CD4-positive, alpha-beta T cell (primary cell): ENCODE measurements around the gene ABCC12. TPM values are rescaled to one million over a fixed set of nuclear protein-coding genes. Genes with fewer than 3 reads are reported as not detected.

Source experiments
- ATAC-seq: fragments of 200-7000 bp; cut with Tn5 transposase; one replicate; pipeline ENCODE4 v1.10.0; 2022; ENCODE audit warnings: mild to moderate bottlenecking; ENCODE audit not compliant: poor library complexity
- CTCF ChIA-PET: fragments of 350-600 bp; sonication (Branson Sonifier 250); formaldehyde crosslinking; loops from one replicate; lab custom pipeline; 2021; ENCODE audit warnings: antibody characterized with exemption, inconsistent platforms; lab: Charles Lee
- POLR2A ChIA-PET: fragments of 350-600 bp; sonication (Branson Sonifier 250); formaldehyde crosslinking; loops from one replicate; lab custom pipeline; 2021; ENCODE audit warnings: antibody characterized with exemption, inconsistent platforms; lab: Charles Lee
- DNase-seq, 14 experiments: peaks; one replicate each; pipeline ENCODE4 v3.0.0-alpha.2; 2013 to 2020; ENCODE audit warnings: mixed read lengths in 2 of 14
- H3K27ac ChIP-seq, 2 donors: one replicate each; pipeline versions ENCODE4 v1.5.1 to v1.7.0; 2013; ENCODE audit warnings: low read length in 2 of 2, low read depth in 1 of 2, mild to moderate bottlenecking in 1 of 2
- H3K27me3 ChIP-seq, 2 experiments: 1 replicate in 1 of 2; 2 replicates in 1 of 2; pipeline versions ENCODE4 v1.6.1 to v1.7.0; 2013; ENCODE audit warnings: low read length in 2 of 2, control low read depth in 1 of 2, mild to moderate bottlenecking in 1 of 2, moderate library complexity in 1 of 2; ENCODE audit not compliant: insufficient read depth in 2 of 2, control insufficient read depth in 1 of 2
- H3K36me3 ChIP-seq: one replicate; pipeline ENCODE4 v1.6.1; 2013; ENCODE audit warnings: low read length, control low read depth; ENCODE audit not compliant: insufficient read depth
- H3K4me1 ChIP-seq: one replicate; pipeline ENCODE4 v1.6.1; 2013; ENCODE audit warnings: low read length, control low read depth; ENCODE audit not compliant: insufficient read depth
- H3K4me3 ChIP-seq: one replicate; pipeline ENCODE4 v1.5.1; 2013; ENCODE audit warnings: mild to moderate bottlenecking, low read length, moderate library complexity
- H3K9me3 ChIP-seq, 2 experiments: 1 replicate in 1 of 2; 2 replicates in 1 of 2; pipeline versions ENCODE4 v1.6.1 to v1.7.0; 2013; ENCODE audit warnings: low read length in 2 of 2, mild to moderate bottlenecking in 2 of 2, control low read depth in 1 of 2, moderate library complexity in 1 of 2; ENCODE audit not compliant: control insufficient read depth in 1 of 2, insufficient read depth in 1 of 2
- H3K27ac Mint-ChIP-seq: one replicate; pipeline ENCODE4 v1.8.0; 2020; ENCODE audit warnings: mixed read lengths
- H3K27me3 Mint-ChIP-seq: one replicate; pipeline ENCODE4 v1.8.0; 2021; ENCODE audit warnings: mixed read lengths
- H3K36me3 Mint-ChIP-seq: one replicate; pipeline ENCODE4 v1.8.0; 2021; ENCODE audit warnings: low read depth, mixed read lengths
- H3K4me1 Mint-ChIP-seq: one replicate; pipeline ENCODE4 v1.8.0; 2021; ENCODE audit warnings: low read depth, mixed read lengths
- H3K4me3 Mint-ChIP-seq: one replicate; pipeline ENCODE4 v1.8.0; 2020; ENCODE audit warnings: mild to moderate bottlenecking, mixed read lengths
- H3K9me3 Mint-ChIP-seq: one replicate; pipeline ENCODE4 v1.8.0; 2020; ENCODE audit warnings: mixed read lengths
- CTCF ChIP-seq: fragments of 200-600 bp; IDR thresholded peaks from one replicate; pipeline ENCODE4 v1.8.0; 2022; ENCODE audit warnings: antibody characterized with exemption, mild to moderate bottlenecking
- intact Hi-C, 2 experiments: fragments of 100-400 bp; cut with DNase I in 1 of 2; cut with micrococcal nuclease in 1 of 2; formaldehyde crosslinking; loops; one replicate each; pipeline versions ENCODE4 v1.15.1 to v1.9.0; 2023 to 2025; cut with DNase I, micrococcal nuclease
- total RNA-seq, 174 experiments: library from RNA in 2 of 174; stranded (reverse) in 2 of 174; gene quantifications; one replicate each; pipeline ENCODE4 v1.2.3 and lab custom pipeline; 2021 to 2026

ABCC12 gene
- total RNA-seq, 2 experiments from 2014 or later = not detected

GRCh38 chr16:48118841-48119240 is 37.0 kb downstream of the ABCC12 start:
- H3K9me3 Mint-ChIP-seq = no peaks in the 10 kb centered on the region
- Histone ChIP-seq H3K4me1 (no peaks in the 10 kb centered on the region), H3K9me3 (peaks cover 0 to 4% of the 10 kb centered on the region in 2 experiments), H3K36me3 (no peaks in the 10 kb centered on the region), H3K27ac (no peak overlapping the region), H3K27me3 (peaks cover 0 to 2% of the 10 kb centered on the region in 2 experiments), H3K4me3 (no peak overlapping the region)
- H3K4me3 Mint-ChIP-seq = no peak overlapping the region
- ATAC-seq (no peak), DNase-seq (no peak)
- TF ChIP-seq CTCF = no peak
- no peaks in the 10 kb centered on the region for H3K27me3 Mint-ChIP-seq
- intact Hi-C loops = loop anchor here in 1 of 2 experiments (5.0 kb wide), 1 partner anchor 977 kb away; the partner anchor contains the start of gene NETO2
- no peak overlapping the region for H3K27ac Mint-ChIP-seq
- ChIA-PET CTCF (no interaction called here), POLR2A (no interaction called here)
- no peaks in the 10 kb centered on the region for H3K36me3 Mint-ChIP-seq
- no peaks in the 10 kb centered on the region for H3K4me1 Mint-ChIP-seq

GRCh38 chr16:48117217-48118105 is 38.3 kb downstream of the ABCC12 start:
- no peaks in the 10 kb centered on the region for H3K4me1 Mint-ChIP-seq
- POLR2A ChIA-PET = no interaction called here
- Histone ChIP-seq H3K27ac (no peak overlapping the region), H3K4me1 (no peaks in the 10 kb centered on the region), H3K9me3 (peaks cover 0 to 4% of the 10 kb centered on the region in 2 experiments), H3K27me3 (peaks cover 0 to 2% of the 10 kb centered on the region in 2 experiments), H3K4me3 (no peak overlapping the region), H3K36me3 (no peaks in the 10 kb centered on the region)
- no peaks in the 10 kb centered on the region for H3K36me3 Mint-ChIP-seq
- CTCF ChIA-PET = no interaction called here
- intact Hi-C loops = loop anchor here in 1 of 2 experiments (5.0 kb wide), 1 partner anchor 975 kb away; the partner anchor contains the start of gene NETO2
- no peaks in the 10 kb centered on the region for H3K27me3 Mint-ChIP-seq
- TF ChIP-seq CTCF = peak; percentile 30
- no peaks in the 10 kb centered on the region for H3K9me3 Mint-ChIP-seq
- peak; percentile 52 for ATAC-seq
- no peak overlapping the region for H3K27ac Mint-ChIP-seq
- peak; percentile 16 to 67 (median 36) for DNase-seq
- no peak overlapping the region for H3K4me3 Mint-ChIP-seq

GRCh38 chr16:48115299-48115698 is 40.5 kb downstream of the ABCC12 start:
- Histone ChIP-seq H3K9me3 (peaks cover 0 to 4% of the 10 kb centered on the region in 2 experiments), H3K27me3 (peaks cover 0 to 2% of the 10 kb centered on the region in 2 experiments), H3K4me1 (no peaks in the 10 kb centered on the region), H3K36me3 (no peaks in the 10 kb centered on the region), H3K27ac (no peak overlapping the region), H3K4me3 (no peak overlapping the region)
- no peaks in the 10 kb centered on the region for H3K36me3 Mint-ChIP-seq
- DNase-seq (no peak), ATAC-seq (no peak)
- TF ChIP-seq CTCF = no peak
- H3K27me3 Mint-ChIP-seq = peaks cover 6% of the 10 kb centered on the region
- intact Hi-C loops = loop anchor here in 1 of 2 experiments (5.0 kb wide), 1 partner anchor 973 kb away; the partner anchor contains the start of gene NETO2
- no peaks in the 10 kb centered on the region for H3K4me1 Mint-ChIP-seq
- CTCF ChIA-PET = no interaction called here
- H3K9me3 Mint-ChIP-seq = no peaks in the 10 kb centered on the region
- POLR2A ChIA-PET = no interaction called here
- no peak overlapping the region for H3K27ac Mint-ChIP-seq
- no peak overlapping the region for H3K4me3 Mint-ChIP-seq
